Activated CD8-positive, alpha-beta memory T cell treated with anti-CD3 and anti-CD28 coated beads, Interleukin-2, amount 50 U/mL, for 1 hour (primary cell): ENCODE data around the gene ROMO1.
"Not testable (repeated sequence)": the region's sequence is repeated elsewhere in the genome, so short reads cannot be mapped to it uniquely, and the experiment has no call there.

Experiments used
- DNase-seq: peaks from one replicate; pipeline ENCODE4 v3.0.0-alpha.2; 2020; ENCODE audit errors: extremely low read depth

The ROMO1 gene

DNA sequence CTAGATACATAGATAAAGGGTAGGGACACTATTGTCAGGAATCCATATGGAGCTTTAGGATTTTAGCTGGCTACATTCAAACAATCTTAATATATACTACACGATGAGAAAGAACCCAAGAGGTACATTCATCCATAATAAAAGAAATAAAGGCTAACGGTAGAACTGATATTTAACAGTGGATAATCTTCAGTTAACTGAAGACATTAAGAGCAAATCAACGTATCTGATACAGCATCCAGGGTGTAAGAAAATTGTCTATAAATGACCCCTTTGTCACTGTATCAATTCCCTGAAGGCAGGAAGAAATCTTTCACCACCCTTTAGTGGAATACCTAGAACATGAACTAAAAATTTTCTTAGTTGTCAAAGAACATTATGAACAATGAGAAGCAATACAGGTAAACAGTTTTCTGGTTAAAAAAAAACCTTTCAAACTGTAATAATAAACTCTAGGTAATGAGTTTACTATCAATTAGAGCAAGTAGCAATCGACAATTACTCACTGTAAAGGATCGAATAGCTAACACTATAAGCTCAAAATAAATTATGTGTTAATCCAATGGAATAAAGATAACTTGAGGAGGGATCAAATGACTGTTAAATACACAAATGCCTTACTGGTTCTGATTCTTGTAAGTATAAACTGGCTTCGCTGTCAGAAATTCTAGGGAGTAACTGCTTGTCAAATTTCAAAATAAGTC, 11.8 kb downstream of the ROMO1 start:
- no peak for DNase-seq

DNA sequence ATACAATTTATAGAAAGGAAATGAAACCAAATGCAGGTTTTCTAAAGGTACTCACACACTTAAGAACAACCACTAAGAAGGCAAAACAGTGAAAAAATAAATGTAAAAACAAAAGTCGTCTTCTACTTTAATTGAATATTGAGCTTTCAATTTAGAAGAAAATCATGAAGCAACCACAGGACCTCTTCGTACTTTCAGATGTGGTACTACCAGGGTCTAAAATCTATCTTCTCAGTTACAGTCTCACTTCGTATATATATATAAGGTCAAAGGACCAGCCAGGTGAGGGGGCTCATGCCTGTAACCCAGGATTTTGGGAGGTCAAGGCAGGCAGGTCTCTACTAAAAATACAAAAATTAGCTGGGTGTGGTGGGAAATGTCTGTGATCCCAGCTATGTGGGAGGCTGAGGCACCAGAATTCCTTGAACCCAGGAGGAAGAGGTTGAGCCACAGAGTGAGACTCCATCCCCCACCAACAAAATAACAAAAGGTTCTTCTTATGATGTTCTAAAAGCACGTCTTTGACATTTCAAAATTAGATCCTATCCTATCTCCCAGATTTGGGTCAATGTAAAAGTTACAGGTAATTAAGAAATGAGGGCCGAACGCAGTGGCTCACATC, 12.5 kb downstream of the ROMO1 start:
- no peak for DNase-seq

DNA sequence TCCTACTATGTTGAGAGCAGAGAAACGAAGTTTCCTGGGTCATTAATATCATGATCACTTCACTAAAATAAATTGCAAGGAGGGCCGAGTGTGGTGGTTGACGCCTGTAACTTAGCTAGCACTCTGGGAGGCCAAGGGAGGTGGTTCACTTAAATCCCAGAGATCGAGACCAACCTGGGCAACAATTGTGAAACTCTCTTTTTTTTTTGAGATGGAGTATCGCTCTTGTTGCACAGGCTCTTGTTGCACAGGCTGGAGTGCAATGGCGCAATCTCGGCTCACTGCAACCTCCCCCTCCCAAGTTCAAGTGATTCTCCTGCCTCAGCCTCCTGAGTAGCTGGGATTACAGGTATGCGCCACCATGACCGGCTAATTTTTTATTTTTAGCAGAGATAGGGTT, 13.9 kb downstream of the ROMO1 start:
- not testable (repeated sequence) for DNase-seq

DNA sequence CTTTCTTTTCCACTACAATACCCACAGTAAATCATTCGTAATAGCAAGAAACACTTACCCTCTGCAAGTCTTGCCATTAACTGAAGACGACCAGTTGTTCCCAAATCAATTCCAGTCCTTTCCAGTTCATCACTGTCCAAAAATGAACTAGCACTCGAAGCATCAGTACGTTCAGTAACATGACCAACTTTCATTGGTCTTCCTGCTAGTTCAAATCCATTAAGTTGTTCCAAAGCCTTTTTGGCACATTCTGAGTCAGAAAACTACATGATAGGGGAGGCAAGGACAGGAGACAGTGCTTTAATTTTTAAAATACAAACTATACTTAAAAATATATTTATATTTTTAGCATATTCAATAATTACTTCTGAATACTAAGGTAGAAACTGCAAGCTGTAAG, 14.9 kb downstream of the ROMO1 start:
- DNase-seq, result no peak

DNA sequence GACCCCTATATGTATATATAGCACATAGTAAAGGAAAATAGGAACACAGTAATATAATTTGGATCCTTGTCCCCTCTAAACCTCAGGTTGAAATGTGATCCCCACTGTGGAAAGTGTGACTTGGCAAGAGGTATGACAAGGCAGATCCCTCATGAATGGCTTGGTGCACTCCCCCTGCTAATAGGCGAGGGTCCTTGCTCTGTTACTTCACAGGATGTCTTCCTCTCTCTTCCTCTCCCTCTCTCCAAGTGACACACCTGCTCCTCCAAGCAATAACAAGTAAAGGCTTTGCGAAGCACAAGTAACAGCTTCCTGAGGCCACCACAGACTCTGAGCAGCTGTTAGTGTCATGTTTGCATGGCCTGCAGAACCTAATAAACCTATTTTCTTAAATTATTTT, 16.4 kb downstream of the ROMO1 start:
- DNase-seq, result no peak

DNA sequence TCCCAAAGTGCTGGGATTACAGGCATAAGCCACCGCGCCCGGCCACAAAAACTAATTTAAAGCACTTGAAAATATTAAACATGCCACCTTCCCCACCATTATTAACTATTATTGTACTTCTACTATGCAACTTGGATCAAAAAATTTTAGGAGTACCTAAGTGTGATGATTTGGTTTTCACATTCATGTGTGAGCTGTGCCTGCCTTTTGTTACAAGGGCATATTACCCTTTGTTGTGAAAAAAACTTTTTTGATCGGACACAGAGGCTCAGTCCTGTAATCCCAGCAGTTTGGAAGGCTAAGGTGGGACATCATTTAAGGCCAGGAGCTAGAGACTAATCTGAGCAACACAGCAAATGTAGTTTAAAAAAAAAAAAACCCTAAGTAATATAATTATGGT, 17.1 kb downstream of the ROMO1 start:
- DNase-seq, result no peak

DNA sequence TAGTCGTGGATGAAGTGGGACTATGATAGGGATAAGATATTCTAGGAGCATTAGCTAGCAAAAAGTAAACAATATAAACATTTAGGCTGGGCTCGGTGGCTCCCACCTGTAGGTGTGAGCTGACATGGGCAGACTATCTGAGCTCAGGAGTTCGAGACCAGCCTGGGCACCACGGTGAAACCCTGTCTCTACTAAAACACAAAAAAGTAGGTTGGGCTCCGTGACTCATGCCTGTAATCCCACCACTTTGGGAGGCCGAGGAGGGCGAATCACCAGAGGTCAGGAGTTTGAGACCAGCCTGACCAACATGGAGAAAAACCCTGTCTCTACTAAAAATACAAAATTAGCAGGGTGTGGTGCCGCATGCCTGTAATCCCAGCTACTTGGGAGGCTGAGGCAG, 19.1 kb downstream of the ROMO1 start:
- DNase-seq, result not testable (repeated sequence)

DNA sequence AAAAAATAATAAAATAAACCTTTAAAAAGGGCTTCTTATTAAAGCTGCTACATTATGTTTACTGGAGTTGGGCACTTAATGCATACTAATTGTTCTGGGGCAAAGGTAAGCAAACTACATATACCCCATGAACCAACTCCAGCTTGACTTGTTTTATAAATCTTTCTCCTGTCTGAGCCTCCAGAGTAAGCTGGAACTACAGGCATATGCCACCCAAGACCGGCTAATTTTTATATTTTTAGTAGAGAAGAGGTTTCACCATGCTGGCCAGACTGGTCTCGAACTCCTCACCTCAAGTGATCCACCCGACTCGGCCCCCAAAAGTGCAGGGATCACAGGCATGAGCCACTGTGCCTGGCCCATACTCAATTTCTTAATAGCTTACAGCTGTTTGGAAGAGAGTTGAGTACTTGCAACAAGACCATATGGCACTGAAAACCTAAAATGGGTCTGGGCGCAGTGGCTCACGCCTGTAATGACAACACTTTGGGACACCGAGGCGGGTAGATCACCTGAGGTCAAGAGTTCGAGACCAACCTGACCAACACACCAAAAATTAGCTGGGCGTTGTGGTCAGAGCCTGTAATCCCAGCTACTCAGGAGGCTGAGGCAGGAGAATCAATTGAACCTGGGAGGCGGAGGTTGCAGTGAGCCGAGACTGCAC, 19.9 kb downstream of the ROMO1 start:
- DNase-seq, result no peak

DNA sequence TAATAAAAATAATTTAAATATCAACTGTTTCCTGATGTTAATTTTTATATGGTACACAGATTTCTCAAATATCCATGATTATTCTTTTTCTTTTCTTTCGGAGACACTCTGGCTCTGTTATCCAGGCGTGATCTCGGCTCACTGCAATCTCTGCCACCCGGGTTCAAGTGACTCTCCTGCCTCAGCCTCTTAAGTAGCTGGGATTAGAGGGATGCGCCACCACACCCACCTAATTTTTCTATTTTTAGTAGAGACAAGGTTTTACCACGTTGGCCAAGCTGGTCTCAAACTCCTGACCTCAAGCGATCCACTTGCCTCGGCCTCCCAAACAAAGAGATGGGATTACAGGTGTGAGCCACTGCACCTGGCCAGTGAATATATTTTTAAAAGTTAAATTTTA, 20.5 kb downstream of the ROMO1 start:
- no peak for DNase-seq

DNA sequence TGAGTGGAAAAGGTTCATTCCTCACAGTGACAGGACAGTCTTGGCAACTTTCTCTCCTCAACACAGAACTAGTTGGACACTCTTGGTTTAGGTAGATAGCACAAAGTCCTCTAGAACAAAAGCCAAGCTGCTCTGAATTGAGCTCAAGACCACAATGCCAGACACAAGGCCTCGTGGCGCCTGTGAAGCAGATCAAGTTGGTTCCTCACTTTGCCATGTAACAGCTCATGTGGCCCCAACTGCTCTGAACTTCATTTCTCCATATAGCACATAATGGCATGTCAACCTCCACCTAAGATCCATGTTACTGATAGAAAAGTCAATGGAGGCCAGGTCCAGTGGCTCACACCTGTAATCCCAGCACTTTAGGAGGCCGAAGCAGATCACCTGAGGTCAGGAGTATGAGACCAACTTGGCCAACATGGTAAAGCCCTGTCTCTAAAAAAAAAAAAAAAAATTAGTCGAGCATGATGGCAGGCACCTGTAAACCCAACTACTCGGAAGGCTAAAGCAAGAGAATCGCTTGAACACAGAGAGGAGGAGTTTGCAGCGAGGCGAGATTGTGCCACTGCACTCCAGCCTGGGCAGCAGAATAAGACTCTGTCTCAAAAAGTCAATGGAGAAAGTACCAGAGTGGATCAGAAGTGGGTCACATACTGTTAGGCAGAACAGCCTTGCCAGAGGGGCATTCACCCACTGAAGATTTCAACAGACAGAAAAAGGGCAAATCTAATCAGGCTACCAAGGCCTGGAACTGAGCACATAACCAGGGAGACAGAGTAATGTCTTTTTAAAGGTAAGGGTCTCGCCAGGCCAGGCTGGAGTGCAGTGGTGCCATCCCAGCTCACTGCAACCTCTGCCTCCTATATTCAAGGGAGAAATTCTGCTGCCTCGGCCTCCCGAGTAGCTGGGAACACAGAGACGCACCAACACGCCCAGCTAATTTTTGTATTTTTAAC, 21.2 kb downstream of the ROMO1 start:
- DNase-seq, result no peak

DNA sequence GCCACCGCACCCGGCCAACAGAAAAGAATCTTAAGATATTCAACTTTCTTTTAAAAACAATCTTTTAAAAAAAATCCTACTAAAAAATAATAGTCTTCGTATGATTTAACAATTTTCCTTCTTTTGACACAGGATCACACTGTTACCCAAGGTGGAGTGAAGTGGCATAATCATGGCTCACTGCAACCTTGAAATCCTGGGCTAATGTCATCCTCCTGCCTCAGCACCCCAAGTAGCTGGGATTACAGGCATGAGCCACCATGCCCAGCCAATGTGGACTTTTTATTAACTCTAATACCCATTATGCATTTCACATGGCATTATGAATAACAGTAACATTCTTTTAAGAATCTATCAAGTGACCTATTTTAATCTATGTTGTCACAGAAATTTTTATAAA, 22.0 kb downstream of the ROMO1 start:
- DNase-seq, result no peak

DNA sequence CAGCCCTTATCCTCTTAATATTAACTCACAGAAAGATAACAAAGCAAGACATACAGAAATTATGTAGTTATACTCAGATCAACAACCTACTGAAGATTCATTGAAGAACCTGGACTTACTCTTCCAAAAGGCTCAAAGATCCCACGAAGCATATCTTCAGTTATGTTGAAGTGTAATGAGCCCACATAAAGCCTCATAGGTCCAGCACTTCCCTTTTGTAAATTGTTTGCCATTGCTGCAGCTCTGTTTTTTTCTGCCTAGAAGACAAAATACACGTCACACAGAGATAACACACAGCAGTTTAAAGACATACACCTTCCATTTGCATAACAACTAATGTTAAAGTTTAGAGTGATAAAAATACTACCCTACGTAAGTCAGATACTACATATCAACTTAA, 22.4 kb downstream of the ROMO1 start:
- DNase-seq, result no peak

DNA sequence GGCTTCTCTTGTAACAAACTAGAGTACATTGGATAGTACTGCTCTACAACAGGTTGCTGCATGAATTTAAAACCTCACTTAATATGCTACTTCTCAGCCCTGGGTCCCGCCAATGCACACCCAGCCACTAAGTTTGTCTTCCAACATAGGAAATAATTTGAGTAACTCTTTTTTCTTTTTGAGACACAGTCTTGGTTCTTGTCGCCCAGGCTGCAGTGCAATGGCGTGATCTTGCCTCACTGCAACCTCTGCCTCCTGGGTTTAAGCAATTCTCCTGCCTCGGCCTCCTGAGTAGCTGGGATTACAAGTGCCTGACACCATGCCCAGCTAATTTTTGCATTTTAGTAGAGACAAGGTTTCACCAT, 24.1 kb downstream of the ROMO1 start:
- DNase-seq, result not testable (repeated sequence)

DNA sequence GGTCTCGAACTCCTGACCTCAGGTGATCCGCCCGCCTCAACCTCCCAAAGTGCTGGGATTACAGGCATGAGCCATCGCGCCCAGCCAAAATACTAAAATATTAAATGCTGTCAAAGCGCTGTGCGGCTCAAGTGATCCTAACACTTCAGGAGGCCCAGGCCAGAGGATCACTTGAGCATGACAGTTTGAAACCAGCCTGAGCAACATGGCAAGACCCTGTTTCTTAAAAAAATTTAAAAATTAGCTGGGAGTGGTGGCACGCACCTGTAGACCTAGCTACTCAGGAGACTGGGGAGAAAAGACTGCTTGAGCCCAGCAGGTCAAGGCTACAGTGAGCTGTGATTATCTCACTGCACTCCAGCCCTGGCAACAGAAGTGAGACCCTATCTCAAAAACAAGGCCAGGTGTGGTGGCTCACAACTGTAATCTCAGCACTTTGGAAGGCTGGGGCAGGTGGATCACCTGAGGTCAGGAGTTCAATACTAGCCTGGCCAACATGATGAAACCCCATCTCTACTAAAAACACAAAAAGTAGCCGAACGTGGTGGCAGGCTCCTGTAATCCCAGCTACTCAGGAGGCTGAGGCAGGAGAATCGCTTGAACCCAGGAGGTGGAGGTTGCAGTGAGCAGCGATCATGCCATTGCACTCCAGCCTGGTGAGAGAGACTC, 24.6 kb downstream of the ROMO1 start:
- not testable (repeated sequence) for DNase-seq

DNA sequence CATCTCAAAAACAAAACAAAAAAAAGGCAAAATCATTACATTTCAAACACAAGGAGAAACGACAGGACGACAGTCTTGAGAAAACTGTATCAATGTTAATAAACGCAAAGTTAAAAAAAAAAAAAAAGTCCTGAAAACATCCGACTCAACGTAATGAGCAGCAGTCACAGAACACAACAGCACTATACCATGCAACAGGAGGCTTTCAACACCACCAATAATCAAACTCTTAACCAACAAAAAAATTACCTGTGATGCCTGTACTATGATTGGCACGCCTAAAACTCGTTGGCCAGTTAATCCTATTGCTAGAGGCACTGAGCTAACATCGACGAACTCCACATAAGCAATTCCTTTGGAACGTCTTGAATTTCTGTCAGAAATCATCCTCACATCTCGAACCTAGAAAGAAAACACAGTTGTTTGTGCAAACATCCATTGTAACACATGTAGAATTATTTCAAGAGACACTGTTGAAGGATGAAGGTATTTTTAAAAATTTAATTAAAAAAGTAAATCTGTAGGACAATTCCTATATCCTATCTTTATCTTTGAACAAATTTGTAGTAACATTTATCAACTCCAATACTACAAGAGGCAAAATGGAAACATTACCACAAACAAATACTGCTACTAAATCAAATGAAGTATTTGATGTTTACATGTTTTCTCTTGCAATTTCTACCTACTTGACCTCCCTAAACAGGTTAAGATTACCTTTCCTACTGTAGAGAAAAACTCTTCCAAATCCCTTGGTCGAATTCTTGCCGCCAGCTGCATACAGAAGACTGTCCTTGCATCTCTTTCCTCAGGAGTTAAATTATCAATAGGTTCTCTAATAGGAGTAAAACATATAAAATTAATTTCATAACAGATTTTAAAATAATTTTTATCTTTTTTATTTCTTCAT, 25.4 kb downstream of the ROMO1 start:
- DNase-seq, result no peak

DNA sequence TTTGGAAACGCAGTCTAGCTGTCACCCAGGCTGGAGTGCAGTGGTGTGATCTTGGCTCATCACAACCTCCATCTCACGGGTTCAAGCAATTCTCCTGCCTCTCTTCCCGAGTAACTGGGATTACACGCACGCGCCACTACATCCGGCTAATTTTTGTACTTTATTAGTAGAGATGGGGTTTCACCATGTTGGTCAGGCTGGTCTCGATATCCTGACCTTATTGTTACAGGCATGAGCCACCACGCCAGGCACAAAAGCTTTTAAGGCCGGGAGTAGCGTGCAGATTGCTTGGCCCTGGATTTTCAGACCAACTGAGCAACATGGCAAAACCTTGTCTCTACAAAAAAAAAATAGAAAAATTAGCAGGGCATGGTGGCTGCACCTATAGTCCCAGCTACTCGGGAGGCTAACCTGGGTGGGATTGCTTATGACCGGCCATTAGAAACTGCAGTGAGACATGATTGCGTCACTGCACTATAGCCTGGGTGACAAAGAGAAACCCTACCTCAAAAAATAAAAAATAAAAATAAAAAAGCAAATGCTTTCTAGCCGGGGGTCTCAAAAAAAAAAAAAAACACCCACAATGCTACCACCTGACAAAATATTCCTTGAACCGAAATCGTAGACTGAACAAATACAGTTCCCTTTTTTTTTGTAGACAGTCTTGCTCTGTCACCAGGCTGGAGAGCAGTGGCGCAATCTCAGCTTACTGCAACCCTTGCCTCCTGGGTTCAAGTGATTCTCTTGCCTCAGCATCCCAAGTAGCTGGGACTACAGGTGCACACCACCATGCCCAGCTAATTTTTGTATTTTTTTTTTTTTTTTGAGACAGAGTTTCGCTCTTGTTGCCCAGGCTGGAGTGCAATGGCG, 27.9 kb downstream of the ROMO1 start:
- DNase-seq, result no peak

DNA sequence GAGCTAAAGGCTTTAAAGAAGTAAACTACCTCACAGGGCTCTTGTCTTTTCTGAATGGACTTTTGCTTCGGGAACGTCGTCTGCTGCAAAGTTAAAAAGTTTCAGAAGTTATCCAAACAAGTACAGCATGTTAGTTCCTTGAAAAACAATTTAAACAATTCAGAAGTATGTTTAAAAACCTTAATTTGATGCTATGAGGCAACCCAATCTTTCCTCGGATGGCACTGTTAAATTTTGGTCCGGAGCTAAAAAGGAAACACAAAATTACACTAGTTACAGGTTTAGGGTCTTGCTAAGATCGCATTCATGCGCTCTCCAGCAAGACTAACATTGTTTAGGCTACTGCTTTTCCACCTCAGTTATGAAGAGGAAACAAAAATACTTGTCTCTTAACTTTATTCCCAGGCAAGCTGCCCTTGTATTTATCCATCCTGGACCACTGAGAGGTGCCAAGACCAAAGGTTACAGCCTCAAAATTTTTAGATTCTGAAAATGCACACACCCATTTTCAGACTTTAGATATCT, 30.1 kb downstream of the ROMO1 start:
- DNase-seq, result no peak

DNA sequence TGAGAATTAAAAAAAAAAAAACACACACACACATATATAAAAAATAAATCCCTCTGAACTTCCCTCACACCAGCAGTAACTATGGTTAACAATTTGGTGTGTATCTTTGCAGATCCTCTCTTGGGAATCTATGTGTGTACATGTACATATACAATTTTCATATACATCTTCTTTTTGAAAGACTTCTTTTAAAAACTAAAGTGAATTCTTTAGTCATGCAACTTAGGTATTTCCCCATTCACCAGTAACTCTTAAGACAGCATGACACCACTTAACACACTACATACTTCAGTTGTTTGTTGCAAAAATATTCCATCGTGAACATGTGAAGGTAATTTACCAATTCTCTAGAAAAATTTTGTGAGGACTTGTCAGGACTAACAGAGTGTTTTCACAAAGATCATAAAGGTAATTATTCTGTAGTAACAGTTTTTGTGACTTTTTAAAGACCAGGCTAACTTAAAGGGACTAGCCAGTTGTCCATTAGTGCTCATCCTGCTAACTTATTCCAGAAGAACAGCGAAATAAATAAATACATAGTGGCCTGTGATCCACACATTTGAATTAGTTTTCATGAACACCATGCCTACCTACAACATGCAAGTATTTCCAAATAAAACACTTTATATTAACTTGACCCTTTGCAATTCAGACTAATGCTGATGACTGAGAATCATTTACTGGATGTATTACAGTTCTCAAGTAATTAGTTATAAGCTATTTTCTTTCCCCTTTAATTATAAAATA, 30.8 kb downstream of the ROMO1 start:
- no peak for DNase-seq
